Measurements from ENCODE around the gene PKHD1.
"Not testable (repeated sequence)": the region's sequence is repeated elsewhere in the genome, so short reads cannot be mapped to it uniquely, and the experiment has no call there.

The PKHD1 gene

GRCh38 chr6:51986864-51987263, 100.5 kb downstream of the PKHD1 start:
- no peaks in the 10 kb centered on the region for H3K27me3 ChIP-seq (ENCODE audit: control insufficient read depth, insufficient read depth, low read length)
- H3K9ac ChIP-seq (ENCODE audit: low read length) = no peak overlapping the region
- H3K4me1 ChIP-seq (ENCODE audit: control insufficient read depth, insufficient read depth, low read length) = peaks cover 17% of the 10 kb centered on the region
- no peak overlapping the region for H3K27ac ChIP-seq (ENCODE audit: low read depth, low read length)
- H3K9me3 ChIP-seq (ENCODE audit: control insufficient read depth, insufficient read depth, low read depth, low read length) = no peaks in the 10 kb centered on the region
- no peak overlapping the region for H3K4me3 ChIP-seq (ENCODE audit: low read depth, low read length)
- no peaks in the 10 kb centered on the region for H3K36me3 ChIP-seq (ENCODE audit: control insufficient read depth, insufficient read depth, low read length)

- no peak overlapping the region for H3K4me3 ChIP-seq (ENCODE audit: low read depth, low read length)
- H3K9me3 ChIP-seq (ENCODE audit: control insufficient read depth, insufficient read depth, low read depth, low read length) = 0 out of 2 replicates have a peak, but pooled peaks cover 8% of the 10 kb centered on the region
- no peak overlapping the region for H3K27ac ChIP-seq (ENCODE audit: low read depth, low read length)
- no peak overlapping the region for H3K9ac ChIP-seq (ENCODE audit: low read length)
- no peaks in the 10 kb centered on the region for H3K27me3 ChIP-seq (ENCODE audit: control insufficient read depth, insufficient read depth, low read length)
- H3K4me1 ChIP-seq (ENCODE audit: control insufficient read depth, insufficient read depth, low read length) = peaks cover 17% of the 10 kb centered on the region
- H3K36me3 ChIP-seq (ENCODE audit: control insufficient read depth, insufficient read depth, low read length) = no peaks in the 10 kb centered on the region
Observed at GRCh38 chr6:51983564-51983963, 103.8 kb downstream of the PKHD1 start.

DNA sequence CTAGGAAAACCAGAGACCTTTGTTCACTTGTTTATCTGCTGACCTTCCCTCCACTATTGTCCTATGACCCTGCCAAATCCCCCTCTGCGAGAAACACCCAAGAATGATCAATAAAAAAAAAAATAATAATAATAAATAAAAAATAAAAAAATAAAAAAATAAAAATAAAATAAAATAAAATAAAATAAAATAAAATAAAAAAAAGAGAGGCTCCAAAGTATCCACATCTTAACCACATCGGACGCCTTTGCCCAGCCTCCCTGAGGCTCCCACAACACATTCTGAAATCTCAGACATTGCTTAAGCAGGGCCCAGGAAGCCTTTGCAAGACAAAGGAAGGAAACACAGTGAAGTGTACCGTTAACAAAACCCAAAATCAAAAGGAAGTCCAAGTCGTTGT, 104.7 kb downstream of the PKHD1 start:
- H3K4me1 ChIP-seq (ENCODE audit: control insufficient read depth, insufficient read depth, low read length) = peaks cover 17% of the 10 kb centered on the region
- H3K27ac ChIP-seq (ENCODE audit: low read depth, low read length); H3K36me3 ChIP-seq (ENCODE audit: control insufficient read depth, insufficient read depth, low read length); H3K27me3 ChIP-seq (ENCODE audit: control insufficient read depth, insufficient read depth, low read length); H3K9me3 ChIP-seq (ENCODE audit: control insufficient read depth, insufficient read depth, low read depth, low read length); H3K4me3 ChIP-seq (ENCODE audit: low read depth, low read length); H3K9ac ChIP-seq (ENCODE audit: low read length): not testable (repeated sequence)

DNA sequence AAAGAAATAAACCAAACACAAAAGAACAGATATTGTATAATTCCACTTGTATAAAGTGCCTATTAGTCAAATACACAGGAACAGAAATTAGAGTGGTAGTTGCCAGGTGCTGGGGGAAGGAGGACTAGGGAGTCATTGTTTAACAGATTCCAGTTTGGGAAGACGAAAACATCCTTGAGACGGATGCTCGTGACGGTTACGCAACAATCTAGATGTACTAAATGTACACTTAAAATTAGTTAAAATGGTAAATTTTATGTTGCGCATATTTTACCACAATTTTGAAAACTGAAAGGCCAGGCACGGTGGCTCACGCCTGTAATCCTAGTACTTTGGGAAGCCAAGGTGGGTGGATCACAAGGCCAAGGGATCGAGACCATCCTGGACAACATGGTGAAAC, 111.0 kb downstream of the PKHD1 start:
- Histone ChIP-seq H3K9me3 (ENCODE audit: control insufficient read depth, insufficient read depth, low read depth, low read length) (0 out of 2 replicates have a peak, but pooled peaks cover 8% of the 10 kb centered on the region), H3K9ac (ENCODE audit: low read length) (no peak overlapping the region), H3K27me3 (ENCODE audit: control insufficient read depth, insufficient read depth, low read length) (no peaks in the 10 kb centered on the region), H3K27ac (ENCODE audit: low read depth, low read length) (no peak overlapping the region), H3K4me3 (ENCODE audit: low read depth, low read length) (no peak overlapping the region), H3K36me3 (ENCODE audit: control insufficient read depth, insufficient read depth, low read length) (no peaks in the 10 kb centered on the region), H3K4me1 (ENCODE audit: control insufficient read depth, insufficient read depth, low read length) (no peaks in the 10 kb centered on the region)

GRCh38 chr6:51972659-51973058, 114.8 kb downstream of the PKHD1 start:
- Histone ChIP-seq H3K4me1 (ENCODE audit: control insufficient read depth, insufficient read depth, low read length) (no peaks in the 10 kb centered on the region), H3K27me3 (ENCODE audit: control insufficient read depth, insufficient read depth, low read length) (no peaks in the 10 kb centered on the region), H3K9ac (ENCODE audit: low read length) (no peak overlapping the region), H3K4me3 (ENCODE audit: low read depth, low read length) (no peak overlapping the region), H3K9me3 (ENCODE audit: control insufficient read depth, insufficient read depth, low read depth, low read length) (0 out of 2 replicates have a peak, but pooled peaks cover 2% of the 10 kb centered on the region), H3K36me3 (ENCODE audit: control insufficient read depth, insufficient read depth, low read length) (no peaks in the 10 kb centered on the region), H3K27ac (ENCODE audit: low read depth, low read length) (no peak overlapping the region)

- H3K9me3 ChIP-seq (ENCODE audit: control insufficient read depth, insufficient read depth, low read depth, low read length) = 0 out of 2 replicates have a peak, but pooled peaks cover 2% of the 10 kb centered on the region
- no peaks in the 10 kb centered on the region for H3K4me1 ChIP-seq (ENCODE audit: control insufficient read depth, insufficient read depth, low read length)
- no peak overlapping the region for H3K27ac ChIP-seq (ENCODE audit: low read depth, low read length)
- H3K27me3 ChIP-seq (ENCODE audit: control insufficient read depth, insufficient read depth, low read length) = no peaks in the 10 kb centered on the region
- no peaks in the 10 kb centered on the region for H3K36me3 ChIP-seq (ENCODE audit: control insufficient read depth, insufficient read depth, low read length)
- H3K9ac ChIP-seq (ENCODE audit: low read length) = no peak overlapping the region
- H3K4me3 ChIP-seq (ENCODE audit: low read depth, low read length) = no peak overlapping the region
Observed at GRCh38 chr6:51968265-51968664, 119.1 kb downstream of the PKHD1 start.

DNA sequence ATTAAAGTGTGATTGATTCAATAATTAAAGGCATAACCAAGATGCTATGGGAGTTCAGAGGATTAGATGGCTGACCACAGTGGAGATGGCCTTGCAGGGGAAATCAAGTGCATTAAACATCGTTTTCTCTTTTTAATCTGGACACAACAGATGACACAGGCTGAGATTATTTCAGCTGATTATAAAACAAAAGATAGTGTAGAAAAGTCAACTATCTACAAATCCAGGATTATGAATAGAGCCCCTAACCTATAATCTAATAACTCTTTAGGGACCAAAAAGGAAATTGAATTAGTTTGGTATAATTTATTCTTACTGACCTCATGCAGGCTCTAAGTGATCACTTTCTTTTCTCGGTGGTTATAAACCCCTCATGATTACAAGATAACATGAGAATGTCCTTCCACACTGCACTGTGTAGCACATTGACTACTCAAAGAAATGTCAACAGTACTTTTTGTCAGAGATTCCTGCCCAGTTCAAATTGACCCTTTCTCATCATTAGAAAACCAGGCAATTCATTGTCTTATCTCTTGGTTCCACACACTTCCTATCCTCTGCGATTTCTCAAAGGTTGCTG, 122.1 kb downstream of the PKHD1 start:
- no peak overlapping the region for H3K4me3 ChIP-seq (ENCODE audit: low read depth, low read length)

GRCh38 chr6:51963980-51964379, 123.4 kb downstream of the PKHD1 start:
- no peaks in the 10 kb centered on the region for H3K36me3 ChIP-seq (ENCODE audit: control insufficient read depth, insufficient read depth, low read length)
- H3K9me3 ChIP-seq (ENCODE audit: control insufficient read depth, insufficient read depth, low read depth, low read length) = no peaks in the 10 kb centered on the region
- H3K4me3 ChIP-seq (ENCODE audit: low read depth, low read length) = no peak overlapping the region
- H3K27me3 ChIP-seq (ENCODE audit: control insufficient read depth, insufficient read depth, low read length) = no peaks in the 10 kb centered on the region
- H3K27ac ChIP-seq (ENCODE audit: low read depth, low read length) = no peak overlapping the region
- H3K4me1 ChIP-seq (ENCODE audit: control insufficient read depth, insufficient read depth, low read length) = no peaks in the 10 kb centered on the region
- H3K9ac ChIP-seq (ENCODE audit: low read length) = no peak overlapping the region

More for the DNA sequence above, 122.1 kb downstream of the PKHD1 start:
- Histone ChIP-seq H3K9ac (ENCODE audit: low read length) (no peak overlapping the region), H3K36me3 (ENCODE audit: control insufficient read depth, insufficient read depth, low read length) (no peaks in the 10 kb centered on the region), H3K9me3 (ENCODE audit: control insufficient read depth, insufficient read depth, low read depth, low read length) (no peaks in the 10 kb centered on the region), H3K4me1 (ENCODE audit: control insufficient read depth, insufficient read depth, low read length) (no peaks in the 10 kb centered on the region), H3K27ac (ENCODE audit: low read depth, low read length) (no peak overlapping the region), H3K27me3 (ENCODE audit: control insufficient read depth, insufficient read depth, low read length) (no peaks in the 10 kb centered on the region)

DNA sequence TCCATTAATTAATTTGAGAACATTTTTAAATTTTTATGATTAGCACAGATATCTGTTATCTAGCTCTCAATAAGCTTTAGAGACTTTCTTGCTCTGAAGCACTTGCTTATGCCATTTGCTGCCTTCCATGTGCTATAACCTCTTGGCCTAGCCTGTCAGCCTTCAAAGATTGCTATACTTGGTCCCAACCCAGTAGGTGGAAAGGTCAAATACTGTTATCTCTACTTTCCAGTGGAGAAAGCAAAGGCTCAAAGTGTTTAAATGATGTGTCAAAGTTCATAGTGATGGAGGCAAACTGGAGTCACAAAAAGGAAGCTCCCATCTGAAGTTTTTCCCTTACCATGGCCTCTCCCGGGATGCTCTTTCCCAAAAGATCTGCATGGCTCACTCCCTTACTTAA, 125.1 kb downstream of the PKHD1 start:
- Histone ChIP-seq H3K9me3 (ENCODE audit: control insufficient read depth, insufficient read depth, low read depth, low read length) (no peaks in the 10 kb centered on the region), H3K36me3 (ENCODE audit: control insufficient read depth, insufficient read depth, low read length) (no peaks in the 10 kb centered on the region), H3K4me1 (ENCODE audit: control insufficient read depth, insufficient read depth, low read length) (no peaks in the 10 kb centered on the region), H3K27me3 (ENCODE audit: control insufficient read depth, insufficient read depth, low read length) (no peaks in the 10 kb centered on the region), H3K4me3 (ENCODE audit: low read depth, low read length) (no peak overlapping the region), H3K27ac (ENCODE audit: low read depth, low read length) (no peak overlapping the region), H3K9ac (ENCODE audit: low read length) (no peak overlapping the region)

DNA sequence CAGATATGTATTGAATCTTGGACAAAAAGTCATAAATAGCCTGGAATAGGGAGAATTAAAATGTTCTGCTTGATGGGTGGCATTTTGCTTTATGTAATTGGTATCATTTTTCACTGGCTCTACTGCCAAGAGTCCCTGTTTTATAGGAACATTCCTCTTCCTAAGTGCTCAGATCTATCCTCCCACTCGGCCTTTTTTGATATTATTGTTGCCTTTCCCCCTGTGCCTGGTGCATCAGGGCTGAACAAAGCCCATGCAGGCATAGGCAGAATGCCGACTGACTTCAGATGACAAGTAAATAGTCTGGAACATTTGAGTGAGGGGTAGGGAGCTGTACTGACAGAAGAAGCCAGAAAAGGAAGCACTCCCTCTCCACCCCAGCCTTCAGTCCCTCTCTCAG, 127.0 kb downstream of the PKHD1 start:
- Histone ChIP-seq H3K9me3 (ENCODE audit: control insufficient read depth, insufficient read depth, low read depth, low read length) (no peaks in the 10 kb centered on the region), H3K27ac (ENCODE audit: low read depth, low read length) (no peak overlapping the region), H3K4me1 (ENCODE audit: control insufficient read depth, insufficient read depth, low read length) (no peaks in the 10 kb centered on the region), H3K4me3 (ENCODE audit: low read depth, low read length) (no peak overlapping the region), H3K9ac (ENCODE audit: low read length) (no peak overlapping the region), H3K36me3 (ENCODE audit: control insufficient read depth, insufficient read depth, low read length) (no peaks in the 10 kb centered on the region), H3K27me3 (ENCODE audit: control insufficient read depth, insufficient read depth, low read length) (no peaks in the 10 kb centered on the region)

- Histone ChIP-seq H3K9me3 (ENCODE audit: control insufficient read depth, insufficient read depth, low read depth, low read length) (no peaks in the 10 kb centered on the region), H3K4me3 (ENCODE audit: low read depth, low read length) (no peak overlapping the region), H3K4me1 (ENCODE audit: control insufficient read depth, insufficient read depth, low read length) (no peaks in the 10 kb centered on the region), H3K27me3 (ENCODE audit: control insufficient read depth, insufficient read depth, low read length) (no peaks in the 10 kb centered on the region), H3K9ac (ENCODE audit: low read length) (no peak overlapping the region), H3K27ac (ENCODE audit: low read depth, low read length) (no peak overlapping the region), H3K36me3 (ENCODE audit: control insufficient read depth, insufficient read depth, low read length) (no peaks in the 10 kb centered on the region)
Observed at GRCh38 chr6:51959744-51960383, 127.5 kb downstream of the PKHD1 start.

Data from HUES6 (cell line).